Gastroesophageal sphincter (tissue), 3 donors: Measurements from ENCODE around the gene HAUS8.

Source experiments
- CTCF ChIP-seq, 4 experiments: fragments of 200-600 bp in 2 of 4; fragments of 450-650 bp in 2 of 4; sonication (generic) in 1 of 4; IDR thresholded peaks; one replicate each; pipeline ENCODE4 v1.5.1; 2017 to 2019; ENCODE audit warnings: antibody characterized with exemption in 4 of 4, mild to moderate bottlenecking in 2 of 4, moderate library complexity in 2 of 4
- EP300 ChIP-seq: sonication (generic); formaldehyde crosslinking; IDR thresholded peaks from one replicate; pipeline ENCODE4 v1.6.1; 2017; ENCODE audit warnings: antibody characterized with exemption, mild to moderate bottlenecking
- POLR2A ChIP-seq, 2 donors: fragments of 450-650 bp; IDR thresholded peaks; one replicate each; pipeline ENCODE4 v1.6.1; 2017; ENCODE audit warnings: antibody characterized with exemption in 2 of 2, mild to moderate bottlenecking in 2 of 2, moderate library complexity in 1 of 2
- POLR2AphosphoS5 ChIP-seq: sonication (generic); formaldehyde crosslinking; IDR thresholded peaks from one replicate; pipeline ENCODE4 v1.6.1; 2017; ENCODE audit warnings: antibody characterized with exemption

GRCh38 chr19:17006579-17006978 is 68.7 kb downstream of the HAUS8 start:
- TF ChIP-seq POLR2AphosphoS5 (no peak), CTCF (IDR thresholded peaks at IDR 0.05) (no peak), EP300 (no peak), POLR2A (IDR thresholded peaks at IDR 0.05) (no peak)
